Stomach (tissue), 4 donors: ENCODE measurements around the gene PBX2.

Experiments used
- CTCF ChIP-seq, 7 experiments: fragments of 450-650 bp in 4 of 7; fragments of 200-600 bp in 3 of 7; sonication (generic) in 3 of 7; IDR thresholded peaks; one replicate each; pipeline ENCODE4 v1.5.1; 2016 to 2019; ENCODE audit warnings: antibody characterized with exemption in 7 of 7, control low read depth in 2 of 7, mild to moderate bottlenecking in 1 of 7
- EP300 ChIP-seq: sonication (generic); formaldehyde crosslinking; IDR thresholded peaks from one replicate; pipeline ENCODE4 v1.6.1; 2017; ENCODE audit warnings: antibody characterized with exemption
- POLR2A ChIP-seq, 4 donors: fragments of 450-650 bp; IDR thresholded peaks; one replicate each; pipeline ENCODE4 v1.6.1; 2016; ENCODE audit warnings: antibody characterized with exemption in 4 of 4, control low read depth in 2 of 4, mild to moderate bottlenecking in 1 of 4, moderate library complexity in 1 of 4
- POLR2AphosphoS5 ChIP-seq, 3 donors: sonication (generic); formaldehyde crosslinking; IDR thresholded peaks; one replicate each; pipeline ENCODE4 v1.6.1; 2016; ENCODE audit warnings: antibody characterized with exemption in 3 of 3

GRCh38 chr6:32174416-32174815 lies 15.6 kb downstream of the PBX2 start:
- no peak for TF ChIP-seq EP300
- no peak for TF ChIP-seq CTCF (IDR thresholded peaks at IDR 0.05)
- TF ChIP-seq POLR2A (IDR thresholded peaks at IDR 0.05) = no peak
- no peak for TF ChIP-seq POLR2AphosphoS5 (IDR thresholded peaks at IDR 0.05)
